Cardiac fibroblast (primary cell): ENCODE measurements around the gene MTA1.
A peak's percentile ranks its signal among the peaks of the same experiment; 100 is the strongest.

ENCODE experiments used
- DNase-seq, 2 donors: peaks; one replicate each; pipeline versions ENCODE4 v3.0.0 to v3.0.0-alpha.2; 2010; ENCODE audit warnings: low read depth in 2 of 2
- H3K4me3 ChIP-seq, 2 donors: replicated peaks in 1 of 2; 1 replicate in 1 of 2; 2 replicates in 1 of 2; pipeline ENCODE4 v1.5.1; 2011; ENCODE audit warnings: low read depth in 2 of 2, low read length in 2 of 2, mild to moderate bottlenecking in 2 of 2, moderate library complexity in 1 of 2
- CTCF ChIP-seq: IDR thresholded peaks from one replicate; pipeline ENCODE4 v1.5.1; 2011; ENCODE audit warnings: low read depth, mild to moderate bottlenecking, low read length, inconsistent platforms

The MTA1 gene

GRCh38 chr14:105469456-105470349, 50.1 kb downstream of the MTA1 start:
- DNase-seq, result no peak
- no peak for TF ChIP-seq CTCF
- no peak overlapping the region for H3K4me3 ChIP-seq

GRCh38 chr14:105470350-105471296, 51.0 kb downstream of the MTA1 start:
- no peak overlapping the region for H3K4me3 ChIP-seq
- TF ChIP-seq CTCF, result no peak
- no peak for DNase-seq

- H3K4me3 ChIP-seq, result no peak overlapping the region
- peak in 1 of 2 donors; percentile 54 for DNase-seq
- peak; percentile 1 for TF ChIP-seq CTCF
Measured at GRCh38 chr14:105471297-105471821, 51.7 kb downstream of the MTA1 start.

- no peak for TF ChIP-seq CTCF
- no peak for DNase-seq
- H3K4me3 ChIP-seq, result no peak overlapping the region
Measured at GRCh38 chr14:105471823-105472485, 52.3 kb downstream of the MTA1 start.

- no peak overlapping the region for H3K4me3 ChIP-seq
- no peak for TF ChIP-seq CTCF
- no peak for DNase-seq
Measured at GRCh38 chr14:105472486-105472991, 52.9 kb downstream of the MTA1 start.

GRCh38 chr14:105473033-105473676, 53.5 kb downstream of the MTA1 start:
- DNase-seq, result no peak
- no peak overlapping the region for H3K4me3 ChIP-seq
- TF ChIP-seq CTCF, result no peak
